ENCODE results near the gene TMEM214.
A peak's percentile ranks its signal among the peaks of the same experiment; 100 is the strongest.

Gene TMEM214

DNA sequence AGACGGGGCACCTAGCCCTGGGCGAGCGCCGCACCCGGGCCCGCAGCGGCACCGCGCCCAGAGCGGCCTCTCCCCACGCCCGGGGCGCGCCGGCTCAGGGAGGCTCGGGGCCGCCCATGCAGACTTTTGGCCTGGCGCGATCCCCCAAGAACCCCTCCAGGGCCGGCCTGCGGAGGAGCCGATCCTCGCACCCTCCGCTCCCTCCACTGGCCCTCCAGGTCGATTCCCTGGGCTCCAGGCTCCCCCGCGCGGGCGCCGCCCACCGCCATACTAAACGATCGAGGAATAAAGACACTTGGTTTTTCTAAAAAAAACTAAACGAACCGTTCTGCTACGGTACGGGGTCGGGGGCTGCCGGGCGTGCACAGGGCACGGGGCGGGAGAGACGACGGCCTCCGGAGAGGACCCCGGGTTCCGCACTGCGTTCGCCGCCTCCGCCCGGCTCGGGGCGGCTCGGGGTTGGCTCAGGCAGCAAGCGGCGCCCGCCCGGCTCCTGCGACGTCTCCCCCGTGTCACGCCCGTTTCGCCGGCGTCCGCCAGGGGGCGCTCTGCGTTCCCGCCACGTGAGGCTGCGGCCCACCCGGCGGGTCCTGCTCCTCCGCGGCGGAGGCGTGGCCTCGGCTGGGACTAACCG, 53.4 kb downstream of the TMEM214 start:
- no peaks in the 10 kb centered on the region for H3K36me3 ChIP-seq (ENCODE audit: control insufficient read depth, insufficient read depth, low read length)
- H3K79me1 ChIP-seq (ENCODE audit: low read length), result no peaks in the 10 kb centered on the region
- H3K18ac ChIP-seq (ENCODE audit: low read length), result peak overlapping the region; percentile 35
- peak overlapping the region; percentile 92 for H3K9ac ChIP-seq (ENCODE audit: low read length)
- no peak overlapping the region for H3K4ac ChIP-seq (ENCODE audit: low read depth, low read length)
- H4K5ac ChIP-seq (ENCODE audit: low read length), result no peak overlapping the region
- no peak overlapping the region for H2AK5ac ChIP-seq (ENCODE audit: low read length)
- H2BK120ac ChIP-seq (ENCODE audit: low read depth, low read length), result no peak overlapping the region
- H3K23ac ChIP-seq (ENCODE audit: low read length), result peak overlapping the region; percentile 1
- peak overlapping the region; percentile 59 for H4K8ac ChIP-seq (ENCODE audit: low read depth, low read length)
- peaks cover 2% of the 10 kb centered on the region for H3K4me1 ChIP-seq (ENCODE audit: control insufficient read depth, low read depth, low read length)
- no peak overlapping the region for H2BK15ac ChIP-seq (replicated peaks; ENCODE audit: low read depth)
- H2BK5ac ChIP-seq (ENCODE audit: low read length), result no peak overlapping the region
- H3K4me2 ChIP-seq (ENCODE audit: low read length), result peak overlapping the region; percentile 87
- H3K27ac ChIP-seq (ENCODE audit: low read depth, low read length), result no peak overlapping the region
- peak; percentile 94 for DNase-seq
- no CpG with 5 or more reads among the region's 81 CpGs for WGBS (ENCODE audit: extremely low coverage, insufficient coverage, low lambda C conversion rate)
- peak overlapping the region; percentile 77 for H3K56ac ChIP-seq (ENCODE audit: low read length)
- H3K27me3 ChIP-seq (ENCODE audit: insufficient read depth, low read length, poor library complexity), result no peaks in the 10 kb centered on the region
- H3K4me3 ChIP-seq (ENCODE audit: low read length), result peak overlapping the region; percentile 38
- H3K79me2 ChIP-seq (ENCODE audit: control insufficient read depth, insufficient read depth, low read length), result no peaks in the 10 kb centered on the region

DNA sequence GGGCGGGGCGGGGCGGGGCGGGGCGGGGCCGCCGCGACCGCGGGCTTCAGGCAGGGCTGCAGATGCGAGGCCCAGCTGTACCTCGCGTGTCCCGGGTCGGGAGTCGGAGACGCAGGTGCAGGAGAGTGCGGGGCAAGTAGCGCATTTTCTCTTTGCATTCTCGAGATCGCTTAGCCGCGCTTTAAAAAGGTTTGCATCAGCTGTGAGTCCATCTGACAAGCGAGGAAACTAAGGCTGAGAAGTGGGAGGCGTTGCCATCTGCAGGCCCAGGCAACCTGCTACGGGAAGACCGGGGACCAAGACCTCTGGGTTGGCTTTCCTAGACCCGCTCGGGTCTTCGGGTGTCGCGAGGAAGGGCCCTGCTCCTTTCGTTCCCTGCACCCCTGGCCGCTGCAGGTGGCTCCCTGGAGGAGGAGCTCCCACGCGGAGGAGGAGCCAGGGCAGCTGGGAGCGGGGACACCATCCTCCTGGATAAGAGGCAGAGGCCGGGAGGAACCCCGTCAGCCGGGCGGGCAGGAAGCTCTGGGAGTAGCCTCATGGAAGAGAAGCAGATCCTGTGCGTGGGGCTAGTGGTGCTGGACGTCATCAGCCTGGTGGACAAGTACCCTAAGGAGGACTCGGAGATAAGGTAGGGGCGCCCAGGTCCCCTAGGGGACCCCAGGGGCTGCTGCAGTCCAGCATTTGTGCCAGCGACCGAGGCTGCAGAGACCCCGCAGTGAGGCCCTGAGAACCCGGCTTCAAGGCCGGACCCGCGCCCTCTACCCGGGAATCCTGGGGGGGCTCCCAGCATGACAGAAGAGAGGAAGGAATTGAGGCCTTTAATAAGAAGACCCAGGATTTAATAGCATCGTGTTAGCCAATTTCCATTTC, 54.2 kb downstream of the TMEM214 start, which contains the start of gene KHK:
Gene KHK, plus strand, starts transcription at position 49 of the 870 bp plus-strand sequence. Its CDS starts 488 bp downstream, at position 537.
- Histone ChIP-seq H4K8ac (ENCODE audit: low read depth, low read length) (peak within 1 kb of the TSS; percentile 59), H3K4me3 (ENCODE audit: low read length) (peak within 1 kb of the TSS; percentile 38), H3K27me3 (ENCODE audit: insufficient read depth, low read length, poor library complexity) (no peaks in the 10 kb centered on the region), H3K79me1 (ENCODE audit: low read length) (no peaks in the 10 kb centered on the region), H3K4ac (ENCODE audit: low read depth, low read length) (no peak within 1 kb of the TSS), H3K4me2 (ENCODE audit: low read length) (peak within 1 kb of the TSS; percentile 87), H4K5ac (ENCODE audit: low read length) (no peak within 1 kb of the TSS), H3K79me2 (ENCODE audit: control insufficient read depth, insufficient read depth, low read length) (no peaks in the 10 kb centered on the region), H3K9ac (ENCODE audit: low read length) (peak within 1 kb of the TSS; percentile 92), H2BK5ac (ENCODE audit: low read length) (no peak within 1 kb of the TSS), H3K27ac (ENCODE audit: low read depth, low read length) (no peak within 1 kb of the TSS), H3K18ac (ENCODE audit: low read length) (peak within 1 kb of the TSS; percentile 35), H3K56ac (ENCODE audit: low read length) (peak within 1 kb of the TSS; percentile 77), H2AK5ac (ENCODE audit: low read length) (no peak within 1 kb of the TSS), H3K23ac (ENCODE audit: low read length) (peak within 1 kb of the TSS; percentile 1), H2BK120ac (ENCODE audit: low read depth, low read length) (no peak within 1 kb of the TSS), H3K36me3 (ENCODE audit: control insufficient read depth, insufficient read depth, low read length) (no peaks in the 10 kb centered on the region), H2BK15ac (replicated peaks; ENCODE audit: low read depth) (no peak within 1 kb of the TSS), H3K4me1 (ENCODE audit: control insufficient read depth, low read depth, low read length) (no peaks in the 10 kb centered on the region)
- DNase-seq, result no peak
- WGBS (ENCODE audit: extremely low coverage, insufficient coverage, low lambda C conversion rate), result no CpG with 5 or more reads among the region's 54 CpGs

DNA sequence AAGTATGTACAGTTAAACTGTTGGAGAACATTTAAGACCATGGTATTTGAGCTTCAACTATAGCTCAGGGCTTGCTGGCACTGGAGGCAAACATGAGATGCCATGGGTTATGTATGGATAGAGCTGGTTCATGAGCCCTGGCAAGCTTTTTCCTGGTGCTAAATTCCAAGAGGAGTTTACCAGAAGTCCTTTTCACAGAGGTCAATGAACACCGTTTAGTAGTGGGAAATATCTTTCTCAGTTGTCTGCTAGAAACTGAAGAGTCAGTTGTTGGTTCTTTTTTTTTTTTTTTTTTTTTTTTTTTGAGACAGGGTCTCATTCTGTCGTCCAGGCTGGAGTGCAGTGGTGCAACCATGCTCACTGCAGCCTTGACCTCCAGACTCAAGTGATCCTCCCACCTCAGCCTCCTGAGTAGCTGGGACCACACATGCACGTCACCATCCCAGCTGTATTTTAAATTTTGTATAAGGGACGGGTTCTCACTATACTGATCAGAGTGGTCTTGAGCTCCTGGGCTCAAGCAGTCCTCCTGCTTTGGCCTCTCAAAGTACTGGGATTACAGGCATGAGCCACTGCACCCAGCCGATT, 55.2 kb downstream of the TMEM214 start:
- Histone ChIP-seq H3K79me1 (ENCODE audit: low read length) (no peaks in the 10 kb centered on the region), H2AK5ac (ENCODE audit: low read length) (no peak overlapping the region), H4K5ac (ENCODE audit: low read length) (no peak overlapping the region), H3K4me3 (ENCODE audit: low read length) (no peak overlapping the region), H3K4ac (ENCODE audit: low read depth, low read length) (no peak overlapping the region), H3K9ac (ENCODE audit: low read length) (no peak overlapping the region), H3K56ac (ENCODE audit: low read length) (no peak overlapping the region), H3K36me3 (ENCODE audit: control insufficient read depth, insufficient read depth, low read length) (no peaks in the 10 kb centered on the region), H3K4me2 (ENCODE audit: low read length) (no peak overlapping the region), H2BK120ac (ENCODE audit: low read depth, low read length) (no peak overlapping the region), H2BK5ac (ENCODE audit: low read length) (no peak overlapping the region), H3K4me1 (ENCODE audit: control insufficient read depth, low read depth, low read length) (no peaks in the 10 kb centered on the region), H3K23ac (ENCODE audit: low read length) (no peak overlapping the region), H3K18ac (ENCODE audit: low read length) (no peak overlapping the region), H3K27ac (ENCODE audit: low read depth, low read length) (no peak overlapping the region), H4K8ac (ENCODE audit: low read depth, low read length) (no peak overlapping the region), H3K79me2 (ENCODE audit: control insufficient read depth, insufficient read depth, low read length) (no peaks in the 10 kb centered on the region), H3K27me3 (ENCODE audit: insufficient read depth, low read length, poor library complexity) (no peaks in the 10 kb centered on the region), H2BK15ac (replicated peaks; ENCODE audit: low read depth) (no peak overlapping the region)
- WGBS (ENCODE audit: extremely low coverage, insufficient coverage, low lambda C conversion rate), result no CpG with 5 or more reads among the region's 5 CpGs
- DNase-seq, result no peak

DNA sequence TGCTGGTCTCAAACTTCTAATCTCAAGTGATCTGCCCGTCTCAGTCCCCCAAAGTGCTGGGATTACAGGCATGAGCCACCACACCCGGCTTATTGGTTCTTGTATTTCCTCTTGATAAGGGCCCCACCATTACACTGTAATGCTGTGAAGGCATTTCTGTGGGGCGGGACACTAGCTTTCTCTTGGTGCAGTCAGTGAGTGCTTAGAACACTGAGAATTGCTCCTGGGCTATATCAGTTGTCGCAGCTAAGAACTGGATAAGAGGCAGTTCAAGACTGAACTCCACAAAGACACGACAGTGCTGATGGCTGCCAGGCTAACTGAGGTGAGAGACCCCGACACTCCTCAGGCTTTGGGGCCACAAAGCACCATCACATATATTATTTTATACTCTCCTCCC, 55.9 kb downstream of the TMEM214 start:
- H3K56ac ChIP-seq (ENCODE audit: low read length), result no peak overlapping the region
- no peak overlapping the region for H3K4me3 ChIP-seq (ENCODE audit: low read length)
- no peak overlapping the region for H3K4me2 ChIP-seq (ENCODE audit: low read length)
- WGBS (ENCODE audit: extremely low coverage, insufficient coverage, low lambda C conversion rate), result no CpG with 5 or more reads among the region's 6 CpGs
- DNase-seq, result no peak
- H4K8ac ChIP-seq (ENCODE audit: low read depth, low read length), result no peak overlapping the region
- no peak overlapping the region for H3K27ac ChIP-seq (ENCODE audit: low read depth, low read length)
- H3K27me3 ChIP-seq (ENCODE audit: insufficient read depth, low read length, poor library complexity), result no peaks in the 10 kb centered on the region
- no peaks in the 10 kb centered on the region for H3K36me3 ChIP-seq (ENCODE audit: control insufficient read depth, insufficient read depth, low read length)
- no peak overlapping the region for H2AK5ac ChIP-seq (ENCODE audit: low read length)
- H2BK15ac ChIP-seq (replicated peaks; ENCODE audit: low read depth), result no peak overlapping the region
- no peak overlapping the region for H4K5ac ChIP-seq (ENCODE audit: low read length)
- no peaks in the 10 kb centered on the region for H3K79me1 ChIP-seq (ENCODE audit: low read length)
- H3K4ac ChIP-seq (ENCODE audit: low read depth, low read length), result no peak overlapping the region
- H2BK120ac ChIP-seq (ENCODE audit: low read depth, low read length), result no peak overlapping the region
- no peak overlapping the region for H3K18ac ChIP-seq (ENCODE audit: low read length)
- no peaks in the 10 kb centered on the region for H3K4me1 ChIP-seq (ENCODE audit: control insufficient read depth, low read depth, low read length)
- no peaks in the 10 kb centered on the region for H3K79me2 ChIP-seq (ENCODE audit: control insufficient read depth, insufficient read depth, low read length)
- H3K23ac ChIP-seq (ENCODE audit: low read length), result no peak overlapping the region
- H3K9ac ChIP-seq (ENCODE audit: low read length), result no peak overlapping the region
- H2BK5ac ChIP-seq (ENCODE audit: low read length), result no peak overlapping the region

DNA sequence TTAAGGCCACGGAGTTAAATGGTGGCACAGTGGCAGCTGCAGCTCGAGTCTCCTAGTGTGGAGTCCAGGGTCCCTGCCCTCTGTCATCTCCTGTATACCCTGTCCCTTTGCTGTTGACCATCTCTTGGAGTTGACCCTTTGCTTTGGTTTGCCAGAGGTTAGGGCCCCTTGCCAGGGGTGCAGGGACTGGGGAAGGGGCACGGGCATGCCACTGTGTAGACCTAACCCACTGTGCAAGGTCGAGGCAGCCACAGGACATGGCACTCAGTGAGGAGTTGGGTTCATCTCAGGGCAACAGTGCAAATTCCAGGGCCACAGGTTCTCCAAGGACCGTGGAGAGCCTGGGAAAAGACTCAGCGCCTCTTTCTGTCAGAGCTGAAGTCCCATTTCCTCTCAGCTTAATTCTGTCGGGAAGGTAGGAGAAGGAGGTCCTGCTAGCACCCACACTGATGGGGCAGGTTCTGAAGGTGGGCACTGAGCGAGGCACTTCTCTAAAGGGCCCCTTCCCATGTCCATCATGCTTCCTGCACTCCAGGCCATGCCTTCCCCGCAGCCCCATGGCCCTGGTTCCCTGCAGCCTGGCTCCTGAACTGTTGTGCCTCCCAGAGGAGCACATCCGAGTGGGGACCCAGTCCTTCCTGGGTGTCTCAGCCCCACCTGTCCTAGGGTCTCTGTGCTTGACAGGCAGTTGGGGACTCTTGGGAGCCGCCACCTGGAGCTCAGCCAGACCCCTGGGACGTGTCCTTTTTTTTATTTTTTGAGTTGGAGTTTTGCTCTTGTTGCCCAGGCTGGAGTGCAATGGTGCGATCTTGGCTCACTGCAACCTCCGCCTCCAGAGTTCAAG, 56.6 kb downstream of the TMEM214 start:
- Histone ChIP-seq H3K18ac (ENCODE audit: low read length) (no peak overlapping the region), H2AK5ac (ENCODE audit: low read length) (no peak overlapping the region), H3K4ac (ENCODE audit: low read depth, low read length) (no peak overlapping the region), H3K27me3 (ENCODE audit: insufficient read depth, low read length, poor library complexity) (no peaks in the 10 kb centered on the region), H4K5ac (ENCODE audit: low read length) (no peak overlapping the region), H3K4me2 (ENCODE audit: low read length) (no peak overlapping the region), H4K8ac (ENCODE audit: low read depth, low read length) (no peak overlapping the region), H2BK5ac (ENCODE audit: low read length) (no peak overlapping the region), H3K79me2 (ENCODE audit: control insufficient read depth, insufficient read depth, low read length) (no peaks in the 10 kb centered on the region), H3K4me1 (ENCODE audit: control insufficient read depth, low read depth, low read length) (no peaks in the 10 kb centered on the region), H3K23ac (ENCODE audit: low read length) (no peak overlapping the region), H3K79me1 (ENCODE audit: low read length) (no peaks in the 10 kb centered on the region), H3K4me3 (ENCODE audit: low read length) (no peak overlapping the region), H3K36me3 (ENCODE audit: control insufficient read depth, insufficient read depth, low read length) (no peaks in the 10 kb centered on the region), H3K56ac (ENCODE audit: low read length) (no peak overlapping the region), H3K9ac (ENCODE audit: low read length) (no peak overlapping the region), H2BK15ac (replicated peaks; ENCODE audit: low read depth) (no peak overlapping the region), H3K27ac (ENCODE audit: low read depth, low read length) (no peak overlapping the region), H2BK120ac (ENCODE audit: low read depth, low read length) (no peak overlapping the region)
- WGBS (ENCODE audit: extremely low coverage, insufficient coverage, low lambda C conversion rate), result no CpG with 5 or more reads among the region's 14 CpGs
- no peak for DNase-seq
